ENCODE data around the gene ZFYVE21. TPM values are rescaled to one million over a fixed set of nuclear protein-coding genes. Genes with fewer than 3 reads are reported as not detected.
A peak's percentile ranks its signal among the peaks of the same experiment; 100 is the strongest.

ZFYVE21 gene
- total and polyA plus RNA-seq, 10 donors = 21.8 to 71.1 (median 46.0) TPM

DNA sequence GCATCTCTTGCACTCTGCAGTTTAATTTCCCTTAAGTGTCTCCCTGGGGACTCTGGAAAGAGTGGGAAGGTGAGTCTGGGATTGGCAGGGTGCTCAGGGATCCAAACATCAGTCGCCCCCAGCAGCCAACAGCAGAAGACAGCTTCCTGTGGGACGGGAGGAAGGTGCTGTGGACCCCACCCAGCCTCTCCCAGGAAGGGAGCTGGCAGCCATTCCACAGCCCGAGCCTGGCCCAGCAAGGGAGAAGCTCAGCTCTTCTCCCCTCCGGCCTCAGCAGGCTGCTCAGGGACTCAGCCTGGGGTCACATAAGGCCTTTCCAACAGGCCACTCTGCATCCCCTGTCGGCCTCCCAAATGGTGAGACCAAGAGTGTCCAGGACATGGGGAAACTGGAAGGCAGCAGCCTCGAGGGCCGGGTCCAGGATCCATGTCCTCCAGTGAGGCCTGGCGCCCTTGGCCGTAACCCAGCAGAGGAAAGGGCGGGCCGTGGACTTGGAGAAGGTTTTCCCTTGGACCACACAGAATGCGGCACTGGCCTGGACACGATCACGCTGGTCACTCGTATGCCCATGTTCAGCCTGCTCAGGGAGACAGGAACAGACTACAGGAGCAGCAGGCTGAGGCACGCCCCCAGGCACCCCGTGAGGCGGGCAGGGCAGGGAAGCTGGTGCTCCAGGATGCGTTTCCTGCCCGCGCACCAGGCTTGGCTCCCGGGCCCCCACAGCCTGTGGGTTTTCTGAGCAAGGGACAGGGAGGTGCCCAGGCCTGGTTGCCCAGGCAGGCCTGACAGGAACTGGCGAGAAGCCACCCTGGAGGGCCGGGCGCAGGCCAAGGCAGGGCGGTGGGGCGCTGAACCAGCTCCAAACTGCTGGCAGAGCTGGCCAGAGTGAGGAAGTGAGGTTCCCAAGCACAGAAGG, 3.8 kb upstream of the ZFYVE21 start:
- Histone ChIP-seq H3K27me3 (replicated peaks in 1 of 7) (no peaks in the 10 kb centered on the region), H3K4me1 (peaks cover 22 to 90% (median 74%) of the 10 kb centered on the region in 6 donors), H3K27ac (peak overlapping the region; percentile 19 to 88 (median 78)), H3K4me3 (no peak overlapping the region), H3K36me3 (peaks cover 0 to 36% (median 14%) of the 10 kb centered on the region in 6 donors), H3K9me3 (no peaks in the 10 kb centered on the region)
- DNase-seq = peak; percentile 92
- 59 to 75% (median 69%) methylated on average over 10 to 27 of the region's 27 CpGs for WGBS, 5 donors
- intact Hi-C loops (cut with DNase I; ENCODE audit: low total_unique reads) = no loop called here
- peak; percentile 77 to 87 (median 82) for TF ChIP-seq POLR2AphosphoS5 (IDR thresholded peaks at IDR 0.05)
- TF ChIP-seq POLR2A (IDR thresholded peaks at IDR 0.05) = no peak
- no peak for TF ChIP-seq CTCF (IDR thresholded peaks at IDR 0.05 in 8 of 11, conservative IDR thresholded peaks at IDR 0.05 in 3 of 11)

GRCh38 chr14:103712633-103713247, 2.9 kb upstream of the ZFYVE21 start:
- WGBS, 5 donors = 78 to 89% (median 84%) methylated on average over 9 to 24 of the region's 24 CpGs
- Histone ChIP-seq H3K27ac (peak overlapping the region; percentile 19 to 88 (median 78)), H3K36me3 (peaks cover 0 to 27% (median 7%) of the 10 kb centered on the region in 6 donors), H3K9me3 (no peaks in the 10 kb centered on the region), H3K4me1 (peaks cover 25 to 90% (median 77%) of the 10 kb centered on the region in 6 donors), H3K27me3 (replicated peaks in 1 of 7) (no peaks in the 10 kb centered on the region), H3K4me3 (no peak overlapping the region)
- intact Hi-C loops (cut with DNase I; ENCODE audit: low total_unique reads) = no loop called here
- no peak for TF ChIP-seq POLR2A (IDR thresholded peaks at IDR 0.05)
- TF ChIP-seq POLR2AphosphoS5 (IDR thresholded peaks at IDR 0.05) = peak in 1 of 3 donors; percentile 12
- no peak for TF ChIP-seq CTCF (IDR thresholded peaks at IDR 0.05 in 8 of 11, conservative IDR thresholded peaks at IDR 0.05 in 3 of 11)
- DNase-seq = no peak

DNA sequence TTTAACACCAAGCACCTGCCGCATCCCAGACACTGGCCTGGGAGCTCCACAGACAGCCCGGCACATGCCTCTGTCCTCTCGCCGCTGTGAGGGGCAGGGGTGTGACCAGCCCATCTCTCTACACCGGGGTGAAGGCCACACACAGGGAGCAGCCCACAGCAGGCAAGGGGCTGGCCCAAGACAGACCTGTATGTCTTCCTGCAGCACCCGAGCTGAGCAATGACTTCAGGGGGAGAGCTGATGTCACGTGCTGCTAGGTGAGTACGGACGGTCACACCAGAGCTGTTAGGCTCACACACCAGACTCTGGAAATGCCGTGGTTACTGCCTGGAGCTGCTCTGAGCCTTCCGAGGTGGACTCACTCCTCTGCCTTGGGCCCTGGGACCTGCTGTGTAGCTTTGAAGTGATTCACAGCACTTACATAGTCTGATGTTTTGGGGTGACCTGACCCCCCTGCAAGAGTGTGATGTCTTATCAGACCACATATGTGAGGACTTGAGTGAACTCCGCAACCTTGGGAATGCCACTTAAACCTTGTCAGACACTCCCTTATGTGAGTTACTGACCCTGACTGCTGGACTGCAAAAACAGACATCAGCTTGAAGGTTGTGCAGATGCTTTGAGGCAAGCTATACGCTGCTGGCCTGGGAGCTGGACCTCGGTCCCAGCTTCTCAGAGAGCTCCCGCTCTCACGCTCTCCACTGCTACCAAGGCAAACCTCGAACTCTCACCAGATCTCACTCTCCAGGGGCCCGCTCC, 2.1 kb upstream of the ZFYVE21 start:
- peaks cover 29 to 90% (median 75%) of the 10 kb centered on the region in 6 donors for H3K4me1 ChIP-seq
- intact Hi-C loops (cut with DNase I; ENCODE audit: low total_unique reads) = no loop called here
- DNase-seq = no peak
- H3K27me3 ChIP-seq (replicated peaks in 1 of 7) = no peaks in the 10 kb centered on the region
- peaks cover 0 to 19% (median under 1%) of the 10 kb centered on the region in 6 donors for H3K36me3 ChIP-seq
- 79 to 86% (median 83%) methylated on average over 12 to 18 of the region's 18 CpGs for WGBS, 5 donors
- H3K27ac ChIP-seq = peak overlapping the region in 6 of 8 donors; percentile 32 to 88 (median 80)
- TF ChIP-seq POLR2AphosphoS5 (IDR thresholded peaks at IDR 0.05) = peak in 1 of 3 donors; percentile 24
- no peak for TF ChIP-seq POLR2A (IDR thresholded peaks at IDR 0.05)
- no peaks in the 10 kb centered on the region for H3K9me3 ChIP-seq
- no peak overlapping the region for H3K4me3 ChIP-seq

DNA sequence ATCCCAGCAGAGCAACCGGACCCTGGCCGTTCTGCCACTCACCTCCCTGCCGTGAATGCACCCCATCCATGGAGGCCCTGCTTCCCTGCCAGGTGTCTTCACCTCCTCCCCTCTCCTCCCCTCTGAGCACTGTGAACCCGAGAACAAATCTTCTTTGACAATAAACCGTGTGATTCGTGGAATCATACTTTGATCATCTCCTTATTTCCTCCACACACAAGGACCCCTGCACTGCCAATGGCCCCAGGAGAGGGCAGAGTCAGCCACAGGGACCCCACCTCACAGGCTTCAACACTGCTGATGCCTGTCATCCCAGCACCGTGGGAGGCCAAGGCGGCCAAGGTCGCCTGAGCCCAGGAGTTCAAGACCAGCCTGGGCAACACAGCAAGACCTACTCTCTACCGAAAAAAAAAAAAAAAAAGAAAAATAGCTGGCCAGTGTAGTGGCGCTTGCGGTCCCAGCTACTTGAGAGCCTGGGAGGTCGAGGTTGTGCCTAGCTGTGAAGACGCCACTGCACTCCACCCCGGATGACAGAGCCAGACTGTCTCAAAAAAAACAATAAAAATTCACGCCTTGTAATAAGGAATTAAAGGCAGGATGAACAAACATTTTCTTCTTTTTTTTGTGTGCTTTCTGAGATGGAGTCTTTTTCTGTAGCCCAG, 1.4 kb upstream of the ZFYVE21 start:
- no peak for TF ChIP-seq CTCF (IDR thresholded peaks at IDR 0.05 in 8 of 11, conservative IDR thresholded peaks at IDR 0.05 in 3 of 11)
- no peak for TF ChIP-seq POLR2A (IDR thresholded peaks at IDR 0.05)
- TF ChIP-seq POLR2AphosphoS5 (IDR thresholded peaks at IDR 0.05) = no peak
- DNase-seq = no peak
- intact Hi-C loops (cut with DNase I; ENCODE audit: low total_unique reads) = no loop called here
- Histone ChIP-seq H3K27ac (peak overlapping the region in 5 of 8 donors; percentile 78 to 88 (median 88)), H3K4me3 (peak overlapping the region in 6 of 8 donors; percentile 80 to 98 (median 90)), H3K36me3 (peaks cover 0 to 12% (median 0%) of the 10 kb centered on the region in 6 donors), H3K27me3 (replicated peaks in 1 of 7) (no peaks in the 10 kb centered on the region), H3K4me1 (peaks cover 33 to 90% (median 71%) of the 10 kb centered on the region in 6 donors), H3K9me3 (no peaks in the 10 kb centered on the region)
- WGBS, 5 donors = 57 to 71% (median 65%) methylated on average over 16 of the region's 16 CpGs

Measured in spleen (tissue), 11 donors.